Kidney capillary endothelial cell (primary cell): ENCODE data around the gene LRP5.
"Not testable (repeated sequence)": the region's sequence is repeated elsewhere in the genome, so short reads cannot be mapped to it uniquely, and the experiment has no call there.

Source experiments
- DNase-seq: peaks from one replicate; pipeline ENCODE4 v3.0.0-alpha.2; 2018; ENCODE audit warnings: low spot score

The LRP5 gene

GRCh38 chr11:68329536-68329935, 17.1 kb downstream of the LRP5 start:
- DNase-seq = no peak

GRCh38 chr11:68329978-68330699, 17.7 kb downstream of the LRP5 start:
- no peak for DNase-seq

GRCh38 chr11:68330700-68331337, 18.4 kb downstream of the LRP5 start:
- no peak for DNase-seq

GRCh38 chr11:68331338-68331947, 19.1 kb downstream of the LRP5 start:
- no peak for DNase-seq

- DNase-seq = no peak
Measured at GRCh38 chr11:68332186-68332585, 19.8 kb downstream of the LRP5 start.

- DNase-seq = no peak
Measured at GRCh38 chr11:68333173-68333572, 20.8 kb downstream of the LRP5 start.

- no peak for DNase-seq
Measured at GRCh38 chr11:68334923-68335322, 22.5 kb downstream of the LRP5 start.

GRCh38 chr11:68335683-68336082, 23.3 kb downstream of the LRP5 start:
- no peak for DNase-seq

- no peak for DNase-seq
Measured at GRCh38 chr11:68336716-68337115, 24.3 kb downstream of the LRP5 start.

GRCh38 chr11:68337399-68337835, 25.0 kb downstream of the LRP5 start:
- no peak for DNase-seq

GRCh38 chr11:68338051-68338780, 25.8 kb downstream of the LRP5 start:
- no peak for DNase-seq

- no peak for DNase-seq
Measured at GRCh38 chr11:68340003-68340767, 27.8 kb downstream of the LRP5 start.

GRCh38 chr11:68340784-68341556, 28.6 kb downstream of the LRP5 start:
- no peak for DNase-seq

GRCh38 chr11:68341557-68342458, 29.4 kb downstream of the LRP5 start:
- no peak for DNase-seq

- no peak for DNase-seq
Measured at GRCh38 chr11:68342459-68343158, 30.2 kb downstream of the LRP5 start.

GRCh38 chr11:68343761-68344256, 31.4 kb downstream of the LRP5 start:
- no peak for DNase-seq

GRCh38 chr11:68344821-68345220, 32.4 kb downstream of the LRP5 start:
- not testable (repeated sequence) for DNase-seq

- no peak for DNase-seq
Measured at GRCh38 chr11:68345776-68346461, 33.5 kb downstream of the LRP5 start.

- DNase-seq = no peak
Measured at GRCh38 chr11:68346462-68346790, 34.0 kb downstream of the LRP5 start.
